ENCODE results near the gene CEP128.

- TF ChIP-seq, protein P1, sequence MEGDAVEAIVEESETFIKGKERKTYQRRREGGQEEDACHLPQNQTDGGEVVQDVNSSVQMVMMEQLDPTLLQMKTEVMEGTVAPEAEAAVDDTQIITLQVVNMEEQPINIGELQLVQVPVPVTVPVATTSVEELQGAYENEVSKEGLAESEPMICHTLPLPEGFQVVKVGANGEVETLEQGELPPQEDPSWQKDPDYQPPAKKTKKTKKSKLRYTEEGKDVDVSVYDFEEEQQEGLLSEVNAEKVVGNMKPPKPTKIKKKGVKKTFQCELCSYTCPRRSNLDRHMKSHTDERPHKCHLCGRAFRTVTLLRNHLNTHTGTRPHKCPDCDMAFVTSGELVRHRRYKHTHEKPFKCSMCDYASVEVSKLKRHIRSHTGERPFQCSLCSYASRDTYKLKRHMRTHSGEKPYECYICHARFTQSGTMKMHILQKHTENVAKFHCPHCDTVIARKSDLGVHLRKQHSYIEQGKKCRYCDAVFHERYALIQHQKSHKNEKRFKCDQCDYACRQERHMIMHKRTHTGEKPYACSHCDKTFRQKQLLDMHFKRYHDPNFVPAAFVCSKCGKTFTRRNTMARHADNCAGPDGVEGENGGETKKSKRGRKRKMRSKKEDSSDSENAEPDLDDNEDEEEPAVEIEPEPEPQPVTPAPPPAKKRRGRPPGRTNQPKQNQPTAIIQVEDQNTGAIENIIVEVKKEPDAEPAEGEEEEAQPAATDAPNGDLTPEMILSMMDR (optimal IDR thresholded peaks at IDR 0.05 in 1 of 3, IDR thresholded peaks at IDR 0.05 in 1 of 3, conservative IDR thresholded peaks at IDR 0.05 in 1 of 3; ENCODE audit: extremely low read depth in 1 of 3, insufficient read depth in 2 of 3, low read length in 3 of 3), result no peak
- TF ChIP-seq EZH2 (IDR thresholded peaks at IDR 0.05; ENCODE audit: low read length), result no peak
Measured at GRCh38 chr14:80615831-80616230, 325.7 kb downstream of the CEP128 start.
